Aorta (tissue), 5 donors: Measurements from ENCODE around the gene XAB2. TPM values are rescaled to one million over a fixed set of nuclear protein-coding genes. Genes with fewer than 3 reads are reported as not detected.
"Not testable (repeated sequence)": the region's sequence is repeated elsewhere in the genome, so short reads cannot be mapped to it uniquely, and the experiment has no call there.

ENCODE experiments used
- ATAC-seq: fragments of 200-7000 bp; cut with Tn5 transposase; one replicate; pipeline ENCODE4 v1.9.1; 2022; ENCODE audit warnings: moderate library complexity; ENCODE audit not compliant: low FRiP score
- DNase-seq, 2 donors: peaks; one replicate each; pipeline ENCODE4 v3.0.0-alpha.2; 2020
- H3K27ac ChIP-seq, 2 donors: one replicate each; pipeline ENCODE4 v1.5.1; 2013; ENCODE audit warnings: low read length in 2 of 2, mild to moderate bottlenecking in 2 of 2, moderate library complexity in 2 of 2, control low read depth in 1 of 2, inconsistent platforms in 1 of 2, low read depth in 1 of 2
- H3K27me3 ChIP-seq, 2 donors: one replicate each; pipeline ENCODE4 v1.6.1; 2013; ENCODE audit warnings: control low read depth in 1 of 2, low read length in 1 of 2, mild to moderate bottlenecking in 1 of 2, moderate library complexity in 1 of 2; ENCODE audit not compliant: insufficient read depth in 2 of 2, control insufficient read depth in 1 of 2
- H3K36me3 ChIP-seq, 2 donors: one replicate each; pipeline ENCODE4 v1.6.1; 2013; ENCODE audit warnings: control low read depth in 1 of 2, low read length in 1 of 2, mild to moderate bottlenecking in 1 of 2; ENCODE audit not compliant: insufficient read depth in 2 of 2, control insufficient read depth in 1 of 2
- H3K4me1 ChIP-seq, 2 donors: one replicate each; pipeline ENCODE4 v1.6.1; 2013; ENCODE audit warnings: low read length in 2 of 2, control low read depth in 1 of 2, mild to moderate bottlenecking in 1 of 2, moderate library complexity in 1 of 2; ENCODE audit not compliant: insufficient read depth in 2 of 2, control insufficient read depth in 1 of 2
- H3K4me3 ChIP-seq, 2 donors: one replicate each; pipeline ENCODE4 v1.5.1; 2013; ENCODE audit warnings: low read length in 2 of 2, control low read depth in 1 of 2, mild to moderate bottlenecking in 1 of 2
- H3K9me3 ChIP-seq: one replicate; pipeline ENCODE4 v1.6.1; 2013; ENCODE audit warnings: mild to moderate bottlenecking, low read length; ENCODE audit not compliant: control insufficient read depth
- WGBS, 2 donors: extraction: QIAGEN DNeasy Blood & Tissue Kit; methylation state at CpG; one replicate each; pipeline ENCODE4 v1.1.7; 2013; 5-methylcytosine and 5-hydroxymethylcytosine counted together
- intact Hi-C, 2 donors: fragments of 100-400 bp; cut with DNase I; formaldehyde crosslinking; loops; one replicate each; pipeline versions ENCODE4 v1.14.2 to v1.15.0; 2022
- polyA plus RNA-seq, 2 donors: library from polyadenylated mRNA; stranded (reverse); fragments of 200-250 nt; gene quantifications; one replicate each; pipeline ENCODE4 v1.2.3, GENCODE V29; 2013
- total RNA-seq, 2 donors: library from RNA; stranded (reverse); fragmentation: NEBNext Ultra II Directional; extraction: Animal tissue kit (Norgen Biotek cat#: 25700); gene quantifications; one replicate each; pipeline ENCODE4 v1.2.1, GENCODE V29; 2021
- donor health status: healthy with polysubstance abuse.
- donor health status: Bipolar disorder and iron deficiency.
- donor health status: DM: no; HTN: no; CAD: no.
- donor health status: DM: no; HTN: no; CAD: no.
- donor health status: DM: yes; HTN: yes; CAD: no.

The XAB2 gene
- total and polyA plus RNA-seq, 4 donors = 17.0 to 93.8 (median 29.7) TPM

DNA sequence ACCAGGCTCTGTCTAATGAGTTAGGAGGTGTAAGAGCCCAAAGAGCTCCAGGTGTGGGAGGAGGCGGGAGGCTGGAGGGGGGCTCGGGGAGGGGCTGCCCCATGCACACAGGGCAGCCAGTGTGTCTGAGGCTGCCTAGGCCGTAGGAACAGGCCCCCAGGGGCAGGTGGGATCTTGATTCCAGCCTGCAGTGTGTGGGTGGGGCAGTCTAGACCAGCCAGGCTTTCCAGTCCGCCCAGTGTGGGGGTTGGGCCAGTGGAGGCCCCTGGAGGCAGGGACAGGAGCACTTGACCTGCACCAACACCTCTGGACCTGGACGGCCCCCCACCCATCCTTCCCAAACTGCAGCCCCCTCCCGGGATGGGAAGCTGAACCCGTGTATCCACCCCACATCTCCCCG is 39.1 kb downstream of the XAB2 start:
- Histone ChIP-seq H3K36me3 (no peaks in the 10 kb centered on the region), H3K27me3 (no peaks in the 10 kb centered on the region), H3K4me1 (no peaks in the 10 kb centered on the region), H3K9me3 (no peaks in the 10 kb centered on the region), H3K27ac (no peak overlapping the region), H3K4me3 (no peak overlapping the region)
- intact Hi-C loops = no loop called here
- no peak for ATAC-seq
- no peak for DNase-seq
- 55 to 57% methylated on average over 8 of the region's 8 CpGs for WGBS, 2 donors

DNA sequence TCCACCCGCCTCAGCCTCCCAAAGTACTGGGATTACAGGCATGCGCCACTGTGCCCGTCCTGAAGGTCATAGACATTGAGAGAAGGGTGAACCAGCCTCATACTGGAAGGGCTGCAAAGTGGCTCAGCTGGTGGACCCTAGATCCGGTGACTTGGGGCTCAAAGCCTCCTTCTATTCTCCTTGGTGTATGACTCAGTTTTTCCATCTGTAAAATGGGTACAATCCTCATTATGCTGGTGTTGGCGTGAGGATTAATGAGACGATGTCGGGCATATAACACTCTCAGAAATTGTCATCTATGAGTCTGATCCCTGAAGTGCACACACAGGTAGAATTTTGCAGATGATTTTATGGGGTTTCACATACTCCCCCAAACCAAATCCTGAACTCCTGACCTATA is 39.5 kb downstream of the XAB2 start:
- no peaks in the 10 kb centered on the region for H3K36me3 ChIP-seq
- H3K27me3 ChIP-seq = no peaks in the 10 kb centered on the region
- no peaks in the 10 kb centered on the region for H3K4me1 ChIP-seq
- DNase-seq (no peak), ATAC-seq (no peak)
- 91 to 94% methylated on average over 7 of the region's 7 CpGs for WGBS, 2 donors
- H3K4me3 ChIP-seq = no peak overlapping the region
- H3K27ac ChIP-seq = no peak overlapping the region
- H3K9me3 ChIP-seq = no peaks in the 10 kb centered on the region
- intact Hi-C loops = no loop called here

GRCh38 chr19:7582446-7582845 is 46.9 kb downstream of the XAB2 start:
- no peak overlapping the region for H3K4me3 ChIP-seq
- ATAC-seq = no peak
- 53% methylated on average over 11 of the region's 11 CpGs for WGBS, 2 donors
- H3K27ac ChIP-seq = no peak overlapping the region
- intact Hi-C loops = no loop called here
- DNase-seq = no peak
- no peaks in the 10 kb centered on the region for H3K27me3 ChIP-seq
- no peaks in the 10 kb centered on the region for H3K36me3 ChIP-seq
- H3K4me1 ChIP-seq = no peaks in the 10 kb centered on the region
- H3K9me3 ChIP-seq = no peaks in the 10 kb centered on the region

GRCh38 chr19:7579182-7579581 is 50.2 kb downstream of the XAB2 start:
- no peak for DNase-seq
- WGBS, 2 donors = 74 to 75% methylated on average over 6 of the region's 6 CpGs
- no peak overlapping the region for H3K27ac ChIP-seq
- H3K4me3 ChIP-seq = no peak overlapping the region
- intact Hi-C loops = no loop called here
- H3K4me1 ChIP-seq = no peaks in the 10 kb centered on the region
- H3K9me3 ChIP-seq = no peaks in the 10 kb centered on the region
- H3K36me3 ChIP-seq = no peaks in the 10 kb centered on the region
- H3K27me3 ChIP-seq = no peaks in the 10 kb centered on the region
- no peak for ATAC-seq

DNA sequence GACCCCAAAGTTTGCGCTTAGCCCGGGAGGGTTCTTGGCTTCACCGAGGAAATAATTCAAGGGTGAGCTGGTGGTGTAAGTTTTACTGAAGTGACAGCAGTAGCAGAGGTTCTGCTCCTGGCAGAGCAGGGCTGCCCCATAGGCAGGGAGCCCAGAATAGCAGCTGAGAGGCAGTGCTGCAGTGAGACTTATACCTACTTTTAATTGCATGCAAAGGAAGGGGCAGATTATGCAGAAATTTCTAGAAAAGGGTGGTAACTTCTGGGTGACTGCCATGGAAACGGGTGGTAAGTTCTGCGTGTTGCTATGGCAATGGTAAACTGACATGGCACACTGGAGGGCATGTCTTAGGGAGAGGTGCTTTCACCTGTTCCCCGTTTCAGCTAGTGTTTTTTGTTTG is 51.2 kb downstream of the XAB2 start:
- intact Hi-C loops = no loop called here
- WGBS, 2 donors = 59 to 62% methylated on average over 6 of the region's 6 CpGs
- ATAC-seq (no peak), DNase-seq (no peak)
- Histone ChIP-seq H3K4me3 (no peak overlapping the region), H3K27me3 (no peaks in the 10 kb centered on the region), H3K9me3 (no peaks in the 10 kb centered on the region), H3K4me1 (no peaks in the 10 kb centered on the region), H3K36me3 (no peaks in the 10 kb centered on the region), H3K27ac (no peak overlapping the region)

DNA sequence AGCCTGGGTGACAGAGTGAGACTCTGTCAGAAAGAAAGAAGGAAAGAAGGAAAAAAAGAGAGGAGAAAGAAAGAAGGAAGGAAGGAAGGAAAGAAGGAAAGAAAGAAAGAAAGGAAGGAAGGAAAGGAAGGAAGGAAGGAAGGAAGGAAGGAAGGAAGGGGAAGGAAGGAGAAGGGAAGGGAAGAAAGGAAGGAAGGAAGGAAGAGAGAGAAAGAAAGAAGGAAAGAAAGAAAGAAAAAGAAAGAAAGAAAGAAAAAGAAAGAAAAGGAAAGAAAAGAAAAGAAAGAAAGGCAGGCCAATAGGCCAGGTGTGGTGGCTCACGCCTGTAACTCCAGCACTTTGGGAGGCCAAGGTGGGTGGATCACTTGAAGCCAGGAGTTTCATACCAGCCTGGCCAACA is 51.9 kb downstream of the XAB2 start:
- H3K27me3 ChIP-seq, H3K4me3 ChIP-seq, ATAC-seq, DNase-seq, H3K9me3 ChIP-seq, intact Hi-C loops, H3K4me1 ChIP-seq, H3K27ac ChIP-seq, H3K36me3 ChIP-seq: not testable (repeated sequence)
- 96 to 97% methylated on average over 1 of the region's 1 CpG for WGBS, 2 donors

DNA sequence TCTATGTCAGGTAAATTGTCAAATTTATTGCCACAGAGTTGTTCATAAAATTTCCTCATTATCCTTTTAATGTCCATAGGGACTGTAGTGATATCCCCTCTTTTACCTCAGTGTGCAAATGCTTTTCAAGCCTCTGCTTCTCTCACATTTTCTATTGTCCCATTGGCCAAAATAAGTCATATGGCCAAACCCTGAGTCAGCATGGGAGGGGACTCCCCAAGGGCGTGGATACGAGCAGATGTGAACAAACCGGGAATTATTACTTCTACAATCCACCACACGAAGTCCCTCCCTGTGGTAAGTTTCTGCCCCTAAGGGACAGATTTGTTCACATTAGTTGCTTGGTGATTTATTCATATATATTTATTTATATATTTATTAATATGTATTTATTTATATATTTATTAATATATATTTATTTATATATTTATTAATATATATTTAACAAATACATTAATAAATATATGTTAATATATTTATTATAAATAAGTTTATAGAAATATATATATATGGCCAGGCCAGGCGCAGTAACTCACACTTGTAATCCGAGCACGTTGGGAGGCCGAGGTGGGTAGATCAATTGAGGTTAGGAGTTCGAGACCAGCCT is 53.8 kb downstream of the XAB2 start:
- Histone ChIP-seq H3K4me1 (no peaks in the 10 kb centered on the region), H3K4me3 (no peak overlapping the region), H3K36me3 (no peaks in the 10 kb centered on the region), H3K27ac (no peak overlapping the region), H3K9me3 (no peaks in the 10 kb centered on the region), H3K27me3 (no peaks in the 10 kb centered on the region)
- intact Hi-C loops = no loop called here
- 78 to 82% methylated on average over 9 of the region's 9 CpGs for WGBS, 2 donors
- DNase-seq (no peak), ATAC-seq (no peak)

DNA sequence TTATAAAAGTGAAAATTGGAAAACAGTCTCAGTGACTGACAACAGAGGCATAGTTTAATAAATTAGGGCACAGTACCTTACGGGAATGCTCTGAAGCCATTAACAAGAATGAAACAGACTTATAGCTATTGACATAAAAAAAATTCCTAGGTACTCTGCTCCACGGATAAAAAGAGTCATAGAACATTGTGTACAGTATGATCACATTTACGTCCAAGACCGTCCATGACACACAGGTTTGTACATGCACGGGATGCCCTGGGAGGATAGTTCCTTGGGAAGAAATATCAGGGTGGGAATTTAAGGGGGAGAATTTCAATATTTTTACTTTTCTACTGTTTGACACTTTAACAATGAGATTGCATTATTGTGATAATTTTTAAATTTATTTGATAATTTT is 58.6 kb downstream of the XAB2 start:
- H3K9me3 ChIP-seq = no peaks in the 10 kb centered on the region
- no peak for DNase-seq
- intact Hi-C loops = no loop called here
- no peak for ATAC-seq
- H3K27ac ChIP-seq = no peak overlapping the region
- H3K36me3 ChIP-seq = no peaks in the 10 kb centered on the region
- H3K27me3 ChIP-seq = no peaks in the 10 kb centered on the region
- no peaks in the 10 kb centered on the region for H3K4me1 ChIP-seq
- H3K4me3 ChIP-seq = no peak overlapping the region
- 76 to 78% methylated on average over 5 of the region's 5 CpGs for WGBS, 2 donors
